ENCODE data around the gene JMJD1C.

The JMJD1C gene

DNA sequence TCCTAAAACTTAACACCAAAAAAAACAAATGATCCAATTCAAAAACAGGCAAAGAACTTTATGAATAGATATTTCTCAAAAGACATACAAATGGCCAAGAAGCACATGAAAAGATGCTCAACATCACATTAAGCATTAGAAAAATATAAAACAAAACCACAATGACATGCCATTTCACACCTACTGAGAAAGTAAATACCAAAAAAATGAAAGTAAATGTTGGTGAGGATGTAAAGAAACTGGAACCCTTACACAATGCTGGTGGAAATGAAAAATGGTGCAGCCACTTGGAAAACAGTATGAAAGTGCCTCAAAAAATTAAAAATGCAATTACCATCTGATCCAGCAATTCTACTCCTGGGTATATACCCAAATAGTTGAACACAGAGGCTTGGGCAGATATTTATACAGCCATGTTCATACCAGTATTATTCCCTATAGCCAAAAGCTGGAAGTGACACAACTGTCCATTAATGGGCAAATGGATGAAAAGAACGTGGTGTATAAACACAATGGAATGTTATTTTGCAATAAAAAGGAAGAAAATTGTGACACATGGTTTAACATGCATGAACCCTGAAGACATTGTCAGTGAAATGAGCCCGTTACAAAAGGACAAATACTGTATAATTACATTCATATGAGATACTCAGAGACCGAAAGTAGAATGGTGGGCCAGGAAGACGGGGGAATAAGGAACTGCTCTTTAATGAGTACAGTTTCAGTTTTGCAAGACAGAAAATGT is 89.0 kb downstream of the JMJD1C start:
- Histone ChIP-seq H3K79me2 (peaks cover 19% of the 10 kb centered on the region), H3K27ac (no peak overlapping the region), H3K4me2 (ENCODE audit: low read length) (no peak overlapping the region), H3K9me3 (ENCODE audit: control insufficient read depth, low read length) (no peaks in the 10 kb centered on the region), H2AFZ (no peak overlapping the region), H3K36me3 (ENCODE audit: control insufficient read depth, insufficient read depth, low read length) (no peaks in the 10 kb centered on the region), H3K4me1 (no peaks in the 10 kb centered on the region), H3K9ac (no peak overlapping the region), H3K4me3 (ENCODE audit: low read depth, low read length) (no peak overlapping the region), H3K27me3 (ENCODE audit: control insufficient read depth, insufficient read depth, low read length) (no peaks in the 10 kb centered on the region)
- TF ChIP-seq, protein P1, sequence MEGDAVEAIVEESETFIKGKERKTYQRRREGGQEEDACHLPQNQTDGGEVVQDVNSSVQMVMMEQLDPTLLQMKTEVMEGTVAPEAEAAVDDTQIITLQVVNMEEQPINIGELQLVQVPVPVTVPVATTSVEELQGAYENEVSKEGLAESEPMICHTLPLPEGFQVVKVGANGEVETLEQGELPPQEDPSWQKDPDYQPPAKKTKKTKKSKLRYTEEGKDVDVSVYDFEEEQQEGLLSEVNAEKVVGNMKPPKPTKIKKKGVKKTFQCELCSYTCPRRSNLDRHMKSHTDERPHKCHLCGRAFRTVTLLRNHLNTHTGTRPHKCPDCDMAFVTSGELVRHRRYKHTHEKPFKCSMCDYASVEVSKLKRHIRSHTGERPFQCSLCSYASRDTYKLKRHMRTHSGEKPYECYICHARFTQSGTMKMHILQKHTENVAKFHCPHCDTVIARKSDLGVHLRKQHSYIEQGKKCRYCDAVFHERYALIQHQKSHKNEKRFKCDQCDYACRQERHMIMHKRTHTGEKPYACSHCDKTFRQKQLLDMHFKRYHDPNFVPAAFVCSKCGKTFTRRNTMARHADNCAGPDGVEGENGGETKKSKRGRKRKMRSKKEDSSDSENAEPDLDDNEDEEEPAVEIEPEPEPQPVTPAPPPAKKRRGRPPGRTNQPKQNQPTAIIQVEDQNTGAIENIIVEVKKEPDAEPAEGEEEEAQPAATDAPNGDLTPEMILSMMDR (IDR thresholded peaks at IDR 0.05): no peak

- no peak overlapping the region for H3K4me3 ChIP-seq (ENCODE audit: low read depth, low read length)
Observed at GRCh38 chr10:63375859-63376258, 89.9 kb downstream of the JMJD1C start.

DNA sequence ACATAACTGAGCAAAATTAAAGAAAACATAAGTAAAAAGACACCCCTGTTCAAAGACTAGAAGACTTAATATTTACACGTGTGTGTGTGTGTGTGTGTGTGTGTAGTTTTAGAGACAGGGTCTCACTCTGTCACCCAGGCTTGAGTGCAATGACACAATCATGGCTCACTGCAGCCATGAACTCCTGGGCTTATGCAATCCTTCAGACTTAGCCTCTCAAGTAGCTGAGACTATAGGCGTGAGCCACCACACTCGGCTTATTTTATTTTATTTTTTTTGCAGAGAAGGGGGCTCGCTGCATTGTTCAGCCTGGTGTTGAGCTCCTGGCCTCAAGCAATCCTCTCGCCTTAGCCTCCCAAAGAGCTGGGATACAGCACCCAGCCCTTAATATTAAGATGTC is 90.3 kb downstream of the JMJD1C start:
- no peaks in the 10 kb centered on the region for H3K4me1 ChIP-seq
- no peak overlapping the region for H2AFZ ChIP-seq
- H3K27me3 ChIP-seq (ENCODE audit: control insufficient read depth, insufficient read depth, low read length): no peaks in the 10 kb centered on the region
- peaks cover 20% of the 10 kb centered on the region for H3K79me2 ChIP-seq
- H3K9ac ChIP-seq: no peak overlapping the region
- H3K4me2 ChIP-seq (ENCODE audit: low read length): no peak overlapping the region
- TF ChIP-seq, protein P1 (IDR thresholded peaks at IDR 0.05): no peak
- no peak overlapping the region for H3K4me3 ChIP-seq (ENCODE audit: low read depth, low read length)
- no peaks in the 10 kb centered on the region for H3K9me3 ChIP-seq (ENCODE audit: control insufficient read depth, low read length)
- H3K36me3 ChIP-seq (ENCODE audit: control insufficient read depth, insufficient read depth, low read length): no peaks in the 10 kb centered on the region
- no peak overlapping the region for H3K27ac ChIP-seq

More at GRCh38 chr10:63375859-63376258, 89.9 kb downstream of the JMJD1C start:
- no peaks in the 10 kb centered on the region for H3K36me3 ChIP-seq (ENCODE audit: control insufficient read depth, insufficient read depth, low read length)
- H3K9me3 ChIP-seq (ENCODE audit: control insufficient read depth, low read length): no peaks in the 10 kb centered on the region
- peaks cover 19% of the 10 kb centered on the region for H3K79me2 ChIP-seq
- TF ChIP-seq, protein P1 (IDR thresholded peaks at IDR 0.05): no peak
- no peak overlapping the region for H3K27ac ChIP-seq
- no peak overlapping the region for H2AFZ ChIP-seq
- H3K27me3 ChIP-seq (ENCODE audit: control insufficient read depth, insufficient read depth, low read length): no peaks in the 10 kb centered on the region
- no peaks in the 10 kb centered on the region for H3K4me1 ChIP-seq
- no peak overlapping the region for H3K9ac ChIP-seq
- no peak overlapping the region for H3K4me2 ChIP-seq (ENCODE audit: low read length)

DNA sequence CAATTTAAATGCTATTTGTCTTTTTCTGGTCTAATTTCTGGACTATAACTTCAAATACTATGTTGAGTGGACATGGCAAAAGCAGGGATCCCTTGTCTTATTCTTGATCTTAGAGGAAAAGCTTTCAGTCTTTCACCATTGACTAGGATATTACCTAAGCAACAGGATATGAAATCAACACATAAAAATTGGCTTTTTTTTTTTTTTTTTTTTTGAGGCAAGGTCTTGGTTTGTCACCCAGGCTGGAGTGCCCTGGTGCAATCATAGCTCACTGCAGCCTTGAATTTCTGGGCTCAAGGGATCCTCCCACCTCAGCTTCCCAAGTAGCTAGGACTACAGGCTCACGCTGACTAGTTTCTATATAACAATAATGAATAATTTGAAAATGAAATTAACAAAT is 90.8 kb downstream of the JMJD1C start:
- Histone ChIP-seq H3K79me2 (peaks cover 25% of the 10 kb centered on the region), H3K4me2 (ENCODE audit: low read length) (no peak overlapping the region)

More for the DNA sequence above, 90.8 kb downstream of the JMJD1C start:
- H3K36me3 ChIP-seq (ENCODE audit: control insufficient read depth, insufficient read depth, low read length): no peaks in the 10 kb centered on the region
- no peak overlapping the region for H3K4me3 ChIP-seq (ENCODE audit: low read depth, low read length)
- H3K9ac ChIP-seq: no peak overlapping the region
- H3K4me1 ChIP-seq: no peaks in the 10 kb centered on the region
- H3K9me3 ChIP-seq (ENCODE audit: control insufficient read depth, low read length): no peaks in the 10 kb centered on the region
- no peak overlapping the region for H2AFZ ChIP-seq
- H3K27ac ChIP-seq: no peak overlapping the region
- no peaks in the 10 kb centered on the region for H3K27me3 ChIP-seq (ENCODE audit: control insufficient read depth, insufficient read depth, low read length)
- TF ChIP-seq, protein P1 (IDR thresholded peaks at IDR 0.05): no peak
